Measurements from ENCODE around the gene LRRC75A.
"Not testable (repeated sequence)": the region's sequence is repeated elsewhere in the genome, so short reads cannot be mapped to it uniquely, and the experiment has no call there.

LRRC75A gene

DNA sequence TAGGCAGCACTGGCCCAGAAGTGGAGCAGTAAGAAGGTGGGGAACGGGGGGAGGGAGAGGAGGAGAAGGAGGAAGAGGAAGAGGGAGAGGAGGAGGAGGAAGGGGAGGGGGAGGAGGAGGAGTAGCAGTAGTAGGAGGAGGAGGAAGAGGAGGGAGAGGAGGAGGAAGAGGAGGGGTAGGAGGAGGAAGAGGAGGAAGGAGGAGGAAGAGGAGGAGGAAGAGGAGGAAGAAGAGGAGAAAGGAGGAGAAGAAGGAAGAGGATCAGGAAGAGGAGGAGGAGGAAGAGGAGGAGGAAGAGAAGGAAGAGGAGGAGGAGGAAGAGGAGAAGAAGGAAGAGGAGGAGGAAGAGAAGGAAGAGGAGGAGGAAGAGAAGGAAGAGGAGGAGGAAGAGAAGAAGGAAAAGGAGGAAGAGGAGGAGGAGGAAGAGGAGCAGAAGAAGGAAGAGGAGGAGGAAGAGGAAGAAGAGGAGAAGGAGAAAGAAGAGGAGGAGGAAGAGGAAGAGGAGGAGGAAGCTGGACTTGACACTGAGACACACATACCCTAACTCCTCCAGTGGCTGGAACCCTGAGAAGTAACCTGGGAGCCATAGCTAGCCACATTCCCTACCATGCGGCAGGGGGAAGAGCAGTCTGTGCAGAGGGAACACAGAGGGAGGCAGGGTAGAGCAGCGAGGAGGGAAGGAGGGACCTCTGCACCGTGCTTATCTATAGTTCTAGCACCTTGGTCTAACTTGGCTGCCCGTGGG lies 35.8 kb downstream of the LRRC75A start:
- Histone ChIP-seq H3K9ac (ENCODE audit: low read length) (no peak overlapping the region), H3K27me3 (ENCODE audit: insufficient read depth, low read length) (no peaks in the 10 kb centered on the region), H3K36me3 (ENCODE audit: control insufficient read depth in 1 of 2, insufficient read depth in 2 of 2, low read length in 2 of 2) (peaks cover 0 to 3% of the 10 kb centered on the region in 2 experiments), H4K12ac (ENCODE audit: low read depth, low read length) (no peak overlapping the region), H2AFZ (ENCODE audit: insufficient read depth, low read length, poor library complexity) (no peak overlapping the region), H4K91ac (ENCODE audit: low read depth, low read length) (no peak overlapping the region), H2BK5ac (ENCODE audit: low read depth, low read length, poor library complexity) (no peak overlapping the region), H2AK5ac (ENCODE audit: low read length) (no peak overlapping the region), H3K4me2 (ENCODE audit: low read length) (no peak overlapping the region), H4K8ac (ENCODE audit: low read depth, low read length) (no peak overlapping the region), H3K27ac (ENCODE audit: low read depth, low read length) (no peak overlapping the region), H3K18ac (ENCODE audit: low read length) (no peak overlapping the region), H2BK12ac (ENCODE audit: low read length) (no peak overlapping the region), H3K23ac (ENCODE audit: low read length) (no peak overlapping the region), H3K9me3 (ENCODE audit: insufficient read depth, low read depth, low read length) (peaks cover 2% of the 10 kb centered on the region), H3K14ac (ENCODE audit: low read length) (no peak overlapping the region), H2BK120ac (ENCODE audit: insufficient read depth, low read length, poor library complexity) (no peak overlapping the region), H3K79me1 (ENCODE audit: low read length) (no peaks in the 10 kb centered on the region), H3K4me3 (ENCODE audit: low read depth, low read length) (no peak overlapping the region), H3K4me1 (ENCODE audit: control insufficient read depth in 1 of 2, insufficient read depth in 2 of 2, low read length in 2 of 2) (peaks cover 3 to 4% of the 10 kb centered on the region in 2 experiments), H3K4ac (ENCODE audit: low read depth, low read length) (no peak overlapping the region), H3K79me2 (ENCODE audit: control insufficient read depth, insufficient read depth, low read length, poor library complexity) (no peaks in the 10 kb centered on the region)
- no peak for DNase-seq
- no CpG with 5 or more reads among the region's 5 CpGs for WGBS (ENCODE audit: extremely low coverage, insufficient coverage, insufficient read length)

DNA sequence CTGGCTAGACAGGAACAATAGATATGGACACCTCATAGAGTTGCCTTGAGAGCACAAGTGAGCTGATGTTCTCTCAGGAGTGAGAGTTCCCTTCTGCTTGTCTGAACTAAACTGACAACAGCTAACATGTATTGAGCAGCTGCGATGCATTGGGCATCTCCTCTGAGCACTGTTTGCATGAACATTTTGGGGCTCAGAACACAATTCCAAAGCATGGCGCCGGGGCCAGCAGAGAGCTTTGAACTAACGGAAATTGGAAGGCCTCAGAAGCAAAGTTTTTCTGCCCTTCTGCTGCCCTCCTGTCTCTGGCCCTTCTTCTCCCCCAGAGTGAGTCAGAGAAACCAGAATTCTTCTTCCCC lies 38.5 kb downstream of the LRRC75A start:
- Histone ChIP-seq H2AK5ac (ENCODE audit: low read length) (no peak overlapping the region), H3K27ac (ENCODE audit: low read depth, low read length) (no peak overlapping the region), H3K9ac (ENCODE audit: low read length) (no peak overlapping the region), H3K4me3 (ENCODE audit: low read depth, low read length) (no peak overlapping the region), H2BK120ac (ENCODE audit: insufficient read depth, low read length, poor library complexity) (no peak overlapping the region), H3K18ac (ENCODE audit: low read length) (no peak overlapping the region), H3K27me3 (ENCODE audit: insufficient read depth, low read length) (no peaks in the 10 kb centered on the region), H4K12ac (ENCODE audit: low read depth, low read length) (no peak overlapping the region), H3K79me2 (ENCODE audit: control insufficient read depth, insufficient read depth, low read length, poor library complexity) (no peaks in the 10 kb centered on the region), H3K36me3 (ENCODE audit: control insufficient read depth in 1 of 2, insufficient read depth in 2 of 2, low read length in 2 of 2) (peaks cover 4 to 9% of the 10 kb centered on the region in 2 experiments), H2BK12ac (ENCODE audit: low read length) (no peak overlapping the region), H2AFZ (ENCODE audit: insufficient read depth, low read length, poor library complexity) (no peak overlapping the region), H3K23ac (ENCODE audit: low read length) (no peak overlapping the region), H2BK5ac (ENCODE audit: low read depth, low read length, poor library complexity) (no peak overlapping the region), H3K4ac (ENCODE audit: low read depth, low read length) (no peak overlapping the region), H3K9me3 (ENCODE audit: insufficient read depth, low read depth, low read length) (no peaks in the 10 kb centered on the region), H3K79me1 (ENCODE audit: low read length) (no peaks in the 10 kb centered on the region), H3K14ac (ENCODE audit: low read length) (no peak overlapping the region), H4K8ac (ENCODE audit: low read depth, low read length) (no peak overlapping the region), H3K4me2 (ENCODE audit: low read length) (no peak overlapping the region), H3K4me1 (ENCODE audit: control insufficient read depth in 1 of 2, insufficient read depth in 2 of 2, low read length in 2 of 2) (no peaks in the 10 kb centered on the region), H4K91ac (ENCODE audit: low read depth, low read length) (no peak overlapping the region)
- DNase-seq, result no peak
- no CpG with 5 or more reads among the region's 4 CpGs for WGBS (ENCODE audit: extremely low coverage, insufficient coverage, insufficient read length)

GRCh38 chr17:16452268-16452667 lies 39.7 kb downstream of the LRRC75A start:
- not testable (repeated sequence) for H3K79me1 ChIP-seq (ENCODE audit: low read length); H3K9me3 ChIP-seq (ENCODE audit: insufficient read depth, low read depth, low read length); DNase-seq; H3K18ac ChIP-seq (ENCODE audit: low read length); H2AK5ac ChIP-seq (ENCODE audit: low read length); H3K4ac ChIP-seq (ENCODE audit: low read depth, low read length); H3K27me3 ChIP-seq (ENCODE audit: insufficient read depth, low read length); H3K4me2 ChIP-seq (ENCODE audit: low read length); H4K8ac ChIP-seq (ENCODE audit: low read depth, low read length); H2BK12ac ChIP-seq (ENCODE audit: low read length); H4K12ac ChIP-seq (ENCODE audit: low read depth, low read length); H2BK120ac ChIP-seq (ENCODE audit: insufficient read depth, low read length, poor library complexity); H3K27ac ChIP-seq (ENCODE audit: low read depth, low read length); H2AFZ ChIP-seq (ENCODE audit: insufficient read depth, low read length, poor library complexity); H2BK5ac ChIP-seq (ENCODE audit: low read depth, low read length, poor library complexity); H3K4me1 ChIP-seq (ENCODE audit: control insufficient read depth in 1 of 2, insufficient read depth in 2 of 2, low read length in 2 of 2); H3K23ac ChIP-seq (ENCODE audit: low read length); H3K9ac ChIP-seq (ENCODE audit: low read length); H4K91ac ChIP-seq (ENCODE audit: low read depth, low read length); H3K14ac ChIP-seq (ENCODE audit: low read length); H3K4me3 ChIP-seq (ENCODE audit: low read depth, low read length); H3K79me2 ChIP-seq (ENCODE audit: control insufficient read depth, insufficient read depth, low read length, poor library complexity)
- H3K36me3 ChIP-seq (ENCODE audit: control insufficient read depth in 1 of 2, insufficient read depth in 2 of 2, low read length in 2 of 2), result peaks cover 11 to 20% of the 10 kb centered on the region in 2 experiments
- no CpG with 5 or more reads among the region's 8 CpGs for WGBS (ENCODE audit: extremely low coverage, insufficient coverage, insufficient read length)

DNA sequence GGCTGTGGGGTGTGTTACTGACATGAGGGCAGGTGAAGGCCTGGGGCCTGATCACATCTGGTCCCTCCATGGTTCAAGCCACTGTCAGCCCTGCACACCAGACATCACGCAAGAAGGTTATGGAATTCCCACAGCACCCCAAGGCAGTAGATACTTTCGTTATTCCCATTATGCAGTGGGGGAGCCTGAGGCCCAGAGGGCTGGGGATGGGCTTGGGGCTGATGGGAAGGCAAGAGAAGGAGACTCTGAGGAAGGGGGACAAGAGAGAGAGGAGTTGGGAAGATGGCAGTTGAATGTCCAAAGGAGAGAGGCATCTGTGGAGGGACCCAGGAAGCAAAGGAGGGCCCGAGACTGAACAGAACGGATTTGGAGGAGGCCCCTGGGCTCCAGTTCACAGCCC lies 42.0 kb downstream of the LRRC75A start:
- no peak overlapping the region for H2AK5ac ChIP-seq (ENCODE audit: low read length)
- no peak overlapping the region for H3K23ac ChIP-seq (ENCODE audit: low read length)
- no peak overlapping the region for H2BK12ac ChIP-seq (ENCODE audit: low read length)
- H3K9ac ChIP-seq (ENCODE audit: low read length), result no peak overlapping the region
- H3K36me3 ChIP-seq (ENCODE audit: control insufficient read depth in 1 of 2, insufficient read depth in 2 of 2, low read length in 2 of 2), result peaks cover 28 to 38% of the 10 kb centered on the region in 2 experiments
- H2BK120ac ChIP-seq (ENCODE audit: insufficient read depth, low read length, poor library complexity), result no peak overlapping the region
- no peak overlapping the region for H3K27ac ChIP-seq (ENCODE audit: low read depth, low read length)
- WGBS (ENCODE audit: extremely low coverage, insufficient coverage, insufficient read length), result no CpG with 5 or more reads among the region's 4 CpGs
- no peak overlapping the region for H3K4me3 ChIP-seq (ENCODE audit: low read depth, low read length)
- H3K27me3 ChIP-seq (ENCODE audit: insufficient read depth, low read length), result no peaks in the 10 kb centered on the region
- H4K12ac ChIP-seq (ENCODE audit: low read depth, low read length), result no peak overlapping the region
- H3K9me3 ChIP-seq (ENCODE audit: insufficient read depth, low read depth, low read length), result no peaks in the 10 kb centered on the region
- H3K4me2 ChIP-seq (ENCODE audit: low read length), result no peak overlapping the region
- H4K8ac ChIP-seq (ENCODE audit: low read depth, low read length), result no peak overlapping the region
- H3K18ac ChIP-seq (ENCODE audit: low read length), result no peak overlapping the region
- no peaks in the 10 kb centered on the region for H3K4me1 ChIP-seq (ENCODE audit: control insufficient read depth in 1 of 2, insufficient read depth in 2 of 2, low read length in 2 of 2)
- no peak for DNase-seq
- no peak overlapping the region for H2BK5ac ChIP-seq (ENCODE audit: low read depth, low read length, poor library complexity)
- no peaks in the 10 kb centered on the region for H3K79me2 ChIP-seq (ENCODE audit: control insufficient read depth, insufficient read depth, low read length, poor library complexity)
- no peaks in the 10 kb centered on the region for H3K79me1 ChIP-seq (ENCODE audit: low read length)
- H3K14ac ChIP-seq (ENCODE audit: low read length), result no peak overlapping the region
- H4K91ac ChIP-seq (ENCODE audit: low read depth, low read length), result no peak overlapping the region
- H3K4ac ChIP-seq (ENCODE audit: low read depth, low read length), result no peak overlapping the region
- H2AFZ ChIP-seq (ENCODE audit: insufficient read depth, low read length, poor library complexity), result no peak overlapping the region

Data from trophoblast cell (in vitro differentiated cells and primary cell).